Suprapubic skin (tissue), 3 donors: ENCODE measurements around the gene CFAP52.

ENCODE experiments used
- CTCF ChIP-seq, 2 donors: fragments of 200-600 bp in 1 of 2; fragments of 450-650 bp in 1 of 2; sonication (generic) in 1 of 2; IDR thresholded peaks; one replicate each; pipeline ENCODE4 v1.5.1; 2016 to 2019; ENCODE audit warnings: antibody characterized with exemption in 2 of 2, mild to moderate bottlenecking in 1 of 2, moderate library complexity in 1 of 2
- POLR2A ChIP-seq, 2 donors: fragments of 450-650 bp; IDR thresholded peaks; one replicate each; pipeline ENCODE4 v1.6.1; 2017; ENCODE audit warnings: antibody characterized with exemption in 2 of 2, mild to moderate bottlenecking in 2 of 2, moderate library complexity in 2 of 2

- TF ChIP-seq CTCF (IDR thresholded peaks at IDR 0.05) (no peak), POLR2A (IDR thresholded peaks at IDR 0.05) (no peak)
Measured at GRCh38 chr17:9684955-9685621, 108.6 kb downstream of the CFAP52 start.
